H1 (cell line): ENCODE results near the gene GRAMD1B.

Source experiments
- CREB1 ChIP-seq: IDR thresholded peaks from 2 replicates; pipeline ENCODE4 v1.6.1; 2012; ENCODE audit warnings: inconsistent platforms
- EGR1 ChIP-seq: IDR thresholded peaks from 2 replicates; pipeline ENCODE4 v1.6.1; 2011; ENCODE audit warnings: low read depth, low read length, borderline replicate concordance
- EP300 ChIP-seq, 2 experiments: IDR thresholded peaks; 1 replicate in 1 of 2; 2 replicates in 1 of 2; pipeline ENCODE4 v1.6.1; 2011 to 2012; ENCODE audit warnings: low read depth in 2 of 2, low read length in 2 of 2, mild to moderate bottlenecking in 2 of 2, borderline replicate concordance in 1 of 2, inconsistent platforms in 1 of 2, moderate library complexity in 1 of 2
- EZH2 ChIP-seq: fragments of 200-600 bp; sonication (generic); IDR thresholded peaks from 2 replicates; pipeline ENCODE4 v1.7.1; 2012; ENCODE audit warnings: low read depth, mild to moderate bottlenecking, moderate library complexity, low read length, inconsistent platforms; ENCODE audit not compliant: severe bottlenecking
- FOSL1 ChIP-seq: IDR thresholded peaks from 2 replicates; pipeline ENCODE4 v1.6.1; 2011; ENCODE audit warnings: mild to moderate bottlenecking, low read depth, low read length, moderate library complexity; ENCODE audit not compliant: insufficient read depth
- GABPA ChIP-seq: IDR thresholded peaks from 2 replicates; pipeline ENCODE4 v1.6.1; 2011; ENCODE audit warnings: mild to moderate bottlenecking, low read length, moderate library complexity, borderline replicate concordance; ENCODE audit not compliant: insufficient read depth
- MAFK ChIP-seq: IDR thresholded peaks from 2 replicates; pipeline ENCODE4 v1.6.1; 2012; ENCODE audit warnings: low read depth, mild to moderate bottlenecking, improper control_type of control experiment, low read length
- POLR2A ChIP-seq, 2 experiments: IDR thresholded peaks; 1 replicate in 1 of 2; 2 replicates in 1 of 2; pipeline ENCODE4 v1.6.1; 2011; ENCODE audit warnings: low read depth in 2 of 2, low read length in 2 of 2, mild to moderate bottlenecking in 2 of 2; ENCODE audit errors: control extremely low read depth in 1 of 2
- POLR2AphosphoS5 ChIP-seq: IDR thresholded peaks from 2 replicates; pipeline ENCODE4 v1.6.1; 2011; ENCODE audit warnings: low read depth, low read length
- TBP ChIP-seq: IDR thresholded peaks from 2 replicates; pipeline ENCODE4 v1.6.1; 2011; ENCODE audit warnings: low read depth, low read length, improper control_type of control experiment
- TF ChIP-seq, protein P1 (sequence below): IDR thresholded peaks from 2 replicates; pipeline ENCODE4 v1.6.1; 2012; ENCODE audit warnings: low read length, inconsistent platforms
- TF ChIP-seq, protein P2 (sequence below), 3 experiments: IDR thresholded peaks; 1 replicate in 2 of 3; 2 replicates in 1 of 3; pipeline versions ENCODE4 v1.5.1 to v1.6.1; 2011; ENCODE audit warnings: low read length in 3 of 3, mild to moderate bottlenecking in 3 of 3, inconsistent platforms in 2 of 3, low read depth in 1 of 3, moderate library complexity in 1 of 3; ENCODE audit not compliant: insufficient read depth in 1 of 3; ENCODE audit errors: control extremely low read depth in 1 of 3
- TF ChIP-seq, protein P3 (sequence below): IDR thresholded peaks from 2 replicates; pipeline ENCODE4 v1.6.1; 2012; ENCODE audit warnings: inconsistent platforms

DNA sequence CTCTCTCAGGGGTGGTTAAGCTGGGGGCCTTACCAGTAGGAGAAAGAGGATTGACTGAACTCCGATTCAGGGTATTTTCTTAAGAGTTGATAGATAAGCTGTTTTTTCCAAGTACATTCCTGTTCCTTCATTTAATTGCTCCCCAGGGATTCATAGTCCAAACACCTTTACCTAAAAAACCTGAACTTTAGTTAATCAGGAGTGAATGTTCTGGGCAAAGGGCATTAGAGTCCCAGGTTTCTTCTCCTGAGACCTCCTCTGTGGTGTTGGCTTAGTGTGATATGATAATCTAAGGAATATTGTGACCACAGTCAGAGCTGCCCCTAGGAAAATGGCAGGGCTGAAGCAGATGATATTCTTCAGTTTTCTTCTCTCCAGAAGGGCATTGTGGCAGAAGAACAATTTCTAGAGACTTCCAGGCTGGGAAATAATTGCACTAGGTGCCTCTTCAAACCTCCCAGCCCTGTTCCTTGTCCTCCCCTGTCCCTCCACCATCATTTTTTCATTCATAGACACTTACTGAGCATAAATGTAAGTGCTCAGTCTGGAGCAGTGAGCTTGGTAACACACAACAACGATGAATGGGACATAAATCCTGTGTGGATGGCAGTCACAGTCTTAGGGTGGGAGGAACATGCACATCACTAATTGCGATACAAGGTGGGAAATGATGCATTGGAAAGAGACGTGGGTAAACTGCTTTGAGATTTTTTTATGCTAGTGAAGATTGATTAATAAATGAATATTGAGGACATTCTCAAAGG lies 11.5 kb upstream of the GRAMD1B start:
- TF ChIP-seq FOSL1 (no peak), POLR2A (IDR thresholded peaks at IDR 0.05; ENCODE audit: control extremely low read depth in 1 of 2, low read depth in 2 of 2, low read length in 2 of 2) (no peak), EP300 (IDR thresholded peaks at IDR 0.05; ENCODE audit: borderline replicate concordance in 1 of 2, low read depth in 2 of 2, low read length in 2 of 2) (no peak), EZH2 (no peak), CREB1 (no peak), POLR2AphosphoS5 (no peak), TBP (no peak), GABPA (no peak), MAFK (no peak), EGR1 (no peak)
- TF ChIP-seq, protein P1, sequence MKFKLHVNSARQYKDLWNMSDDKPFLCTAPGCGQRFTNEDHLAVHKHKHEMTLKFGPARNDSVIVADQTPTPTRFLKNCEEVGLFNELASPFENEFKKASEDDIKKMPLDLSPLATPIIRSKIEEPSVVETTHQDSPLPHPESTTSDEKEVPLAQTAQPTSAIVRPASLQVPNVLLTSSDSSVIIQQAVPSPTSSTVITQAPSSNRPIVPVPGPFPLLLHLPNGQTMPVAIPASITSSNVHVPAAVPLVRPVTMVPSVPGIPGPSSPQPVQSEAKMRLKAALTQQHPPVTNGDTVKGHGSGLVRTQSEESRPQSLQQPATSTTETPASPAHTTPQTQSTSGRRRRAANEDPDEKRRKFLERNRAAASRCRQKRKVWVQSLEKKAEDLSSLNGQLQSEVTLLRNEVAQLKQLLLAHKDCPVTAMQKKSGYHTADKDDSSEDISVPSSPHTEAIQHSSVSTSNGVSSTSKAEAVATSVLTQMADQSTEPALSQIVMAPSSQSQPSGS: no peak
- TF ChIP-seq, protein P2, sequence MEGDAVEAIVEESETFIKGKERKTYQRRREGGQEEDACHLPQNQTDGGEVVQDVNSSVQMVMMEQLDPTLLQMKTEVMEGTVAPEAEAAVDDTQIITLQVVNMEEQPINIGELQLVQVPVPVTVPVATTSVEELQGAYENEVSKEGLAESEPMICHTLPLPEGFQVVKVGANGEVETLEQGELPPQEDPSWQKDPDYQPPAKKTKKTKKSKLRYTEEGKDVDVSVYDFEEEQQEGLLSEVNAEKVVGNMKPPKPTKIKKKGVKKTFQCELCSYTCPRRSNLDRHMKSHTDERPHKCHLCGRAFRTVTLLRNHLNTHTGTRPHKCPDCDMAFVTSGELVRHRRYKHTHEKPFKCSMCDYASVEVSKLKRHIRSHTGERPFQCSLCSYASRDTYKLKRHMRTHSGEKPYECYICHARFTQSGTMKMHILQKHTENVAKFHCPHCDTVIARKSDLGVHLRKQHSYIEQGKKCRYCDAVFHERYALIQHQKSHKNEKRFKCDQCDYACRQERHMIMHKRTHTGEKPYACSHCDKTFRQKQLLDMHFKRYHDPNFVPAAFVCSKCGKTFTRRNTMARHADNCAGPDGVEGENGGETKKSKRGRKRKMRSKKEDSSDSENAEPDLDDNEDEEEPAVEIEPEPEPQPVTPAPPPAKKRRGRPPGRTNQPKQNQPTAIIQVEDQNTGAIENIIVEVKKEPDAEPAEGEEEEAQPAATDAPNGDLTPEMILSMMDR (IDR thresholded peaks at IDR 0.05; ENCODE audit: control extremely low read depth in 1 of 3, insufficient read depth in 1 of 3, low read depth in 1 of 3, low read length in 3 of 3): no peak
- TF ChIP-seq, protein P3, sequence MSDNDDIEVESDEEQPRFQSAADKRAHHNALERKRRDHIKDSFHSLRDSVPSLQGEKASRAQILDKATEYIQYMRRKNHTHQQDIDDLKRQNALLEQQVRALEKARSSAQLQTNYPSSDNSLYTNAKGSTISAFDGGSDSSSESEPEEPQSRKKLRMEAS: no peak
